HG02610 (cell line): ENCODE data around the gene NR4A1.

Source experiments
- ATAC-seq: cut with Tn5 transposase; IDR thresholded peaks from one replicate; pipeline ENCODE4 v1.9.1; 2021; ENCODE audit warnings: mild to moderate bottlenecking, moderate library complexity; ENCODE audit not compliant: unreplicated experiment

NR4A1 gene

DNA sequence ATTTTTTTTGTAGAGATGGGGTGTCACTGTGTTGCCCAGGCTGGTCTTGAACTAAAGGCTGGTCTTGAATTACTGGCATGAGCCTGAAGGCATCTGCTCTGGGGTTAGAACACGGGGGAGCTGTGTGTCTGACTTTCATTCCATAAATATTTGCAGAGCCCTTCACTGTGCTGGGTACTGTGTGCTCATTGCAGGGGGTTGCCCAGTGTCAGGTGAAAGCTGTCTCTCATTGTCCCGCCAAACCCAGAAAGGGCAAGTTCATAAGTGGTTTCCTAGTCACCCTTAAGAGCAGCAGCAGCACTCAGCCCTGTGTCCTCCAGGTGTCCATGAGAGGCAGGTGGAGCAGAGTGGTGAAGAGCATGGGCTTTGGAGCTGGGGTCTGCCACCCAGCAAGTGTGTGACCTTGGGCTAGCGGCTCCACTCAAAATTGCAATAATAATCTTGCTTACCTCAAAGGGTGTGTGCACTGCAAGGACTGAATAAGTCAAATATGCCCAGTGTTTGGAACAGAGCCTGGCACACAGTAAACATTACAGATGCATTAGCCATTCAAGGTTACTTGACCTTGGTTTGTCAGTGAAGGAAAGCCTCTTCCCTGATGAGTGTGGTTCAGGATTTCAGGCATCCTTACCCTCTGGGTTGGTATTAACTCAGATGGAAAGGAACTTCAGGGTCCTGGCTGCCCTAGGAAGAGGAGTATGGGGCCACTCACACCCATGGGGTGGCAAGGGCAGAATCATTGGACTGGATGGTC, 23.9 kb downstream of the NR4A1 start:
- no peak for ATAC-seq

GRCh38 chr12:52076811-52077210, 25.6 kb downstream of the NR4A1 start:
- no peak for ATAC-seq

DNA sequence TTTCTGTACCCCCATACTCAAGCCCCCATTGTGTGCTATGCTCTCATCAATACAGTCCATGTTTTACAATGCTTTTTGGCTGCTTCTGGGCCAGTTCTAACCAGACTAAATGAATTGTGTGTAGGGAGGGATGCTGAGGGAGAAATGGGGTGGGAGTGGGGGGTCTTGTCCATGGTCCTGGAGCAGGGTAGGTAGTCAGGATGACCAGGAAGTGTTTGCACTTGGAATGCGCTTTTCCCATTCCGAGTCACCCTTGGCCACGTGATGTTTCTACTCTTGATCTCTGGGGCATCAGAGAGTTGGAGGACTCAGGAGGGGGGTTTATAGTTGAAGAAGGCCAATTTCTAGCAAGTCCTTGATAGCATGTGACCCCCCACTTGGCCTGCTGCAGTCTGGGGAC, 27.0 kb downstream of the NR4A1 start:
- no peak for ATAC-seq

- no peak for ATAC-seq
These were observed 28.5 kb downstream of the NR4A1 start, which contains the start of gene SMIM41 for GRCh38 chr12:52079576-52080402. Gene SMIM41, plus strand, starts transcription at chr12:52079704. Its CDS starts 76 bp downstream, at chr12:52079780.

GRCh38 chr12:52080403-52081251, 29.4 kb downstream of the NR4A1 start:
- no peak for ATAC-seq

DNA sequence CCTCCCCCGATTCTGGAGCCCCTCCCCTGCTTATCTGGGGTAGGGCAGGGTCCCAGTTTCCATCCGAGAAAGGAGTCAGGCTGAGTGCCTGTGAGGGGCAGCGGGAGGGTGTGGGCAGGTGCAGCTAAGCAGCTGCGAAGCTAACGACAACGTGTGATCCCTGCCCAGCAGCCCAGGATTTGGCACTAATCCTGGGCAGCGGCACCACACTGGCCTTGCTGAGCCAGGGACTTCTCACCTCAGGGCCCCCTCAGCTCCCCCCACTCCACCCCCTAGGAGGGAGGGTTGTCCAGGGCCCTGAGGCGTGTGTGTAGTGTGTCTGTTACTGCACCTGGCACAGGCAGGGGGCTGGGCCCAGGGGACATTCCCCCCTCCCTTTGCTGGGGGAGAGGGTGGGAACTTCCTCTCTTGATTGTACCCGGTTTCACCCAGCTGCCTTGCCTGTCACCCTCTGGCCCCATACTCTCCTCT, 30.1 kb downstream of the NR4A1 start:
- ATAC-seq, result no peak

GRCh38 chr12:52082026-52082668, 30.9 kb downstream of the NR4A1 start:
- no peak for ATAC-seq

GRCh38 chr12:52082669-52082987, 31.4 kb downstream of the NR4A1 start:
- ATAC-seq, result no peak

DNA sequence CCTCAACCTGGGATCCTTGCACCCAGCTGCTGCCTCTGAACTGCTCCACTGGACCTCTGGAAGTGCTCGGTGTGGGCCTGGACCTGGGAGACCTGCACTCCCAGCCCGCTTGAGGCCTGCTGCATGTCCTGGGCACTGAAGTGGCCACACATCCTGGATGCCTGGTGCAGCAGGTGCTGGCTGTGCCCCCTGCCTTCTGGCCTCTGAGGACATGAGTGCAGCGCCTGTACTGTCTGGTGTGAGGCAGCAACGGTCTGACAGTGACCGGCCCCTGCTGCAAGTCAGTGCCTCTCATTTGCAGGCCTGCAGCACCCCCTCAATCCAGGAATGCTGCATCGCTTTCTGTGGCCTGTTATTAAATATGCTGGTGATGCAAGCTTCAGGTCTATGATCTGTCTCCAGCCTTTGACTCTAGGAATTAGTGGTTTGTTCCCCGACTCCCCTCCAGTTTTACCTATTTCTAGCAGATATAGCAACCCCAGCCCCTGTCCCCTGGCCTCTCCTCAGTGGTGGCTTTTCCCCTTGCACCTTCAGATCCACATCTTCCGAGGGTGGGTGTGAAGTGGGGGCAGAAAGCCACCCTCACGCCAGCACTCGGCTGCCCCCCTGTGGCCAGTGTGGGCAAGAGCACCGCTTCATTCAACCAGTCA, 31.9 kb downstream of the NR4A1 start:
- ATAC-seq, result no peak

- no peak for ATAC-seq
These were observed 32.4 kb downstream of the NR4A1 start for GRCh38 chr12:52083638-52083996.

DNA sequence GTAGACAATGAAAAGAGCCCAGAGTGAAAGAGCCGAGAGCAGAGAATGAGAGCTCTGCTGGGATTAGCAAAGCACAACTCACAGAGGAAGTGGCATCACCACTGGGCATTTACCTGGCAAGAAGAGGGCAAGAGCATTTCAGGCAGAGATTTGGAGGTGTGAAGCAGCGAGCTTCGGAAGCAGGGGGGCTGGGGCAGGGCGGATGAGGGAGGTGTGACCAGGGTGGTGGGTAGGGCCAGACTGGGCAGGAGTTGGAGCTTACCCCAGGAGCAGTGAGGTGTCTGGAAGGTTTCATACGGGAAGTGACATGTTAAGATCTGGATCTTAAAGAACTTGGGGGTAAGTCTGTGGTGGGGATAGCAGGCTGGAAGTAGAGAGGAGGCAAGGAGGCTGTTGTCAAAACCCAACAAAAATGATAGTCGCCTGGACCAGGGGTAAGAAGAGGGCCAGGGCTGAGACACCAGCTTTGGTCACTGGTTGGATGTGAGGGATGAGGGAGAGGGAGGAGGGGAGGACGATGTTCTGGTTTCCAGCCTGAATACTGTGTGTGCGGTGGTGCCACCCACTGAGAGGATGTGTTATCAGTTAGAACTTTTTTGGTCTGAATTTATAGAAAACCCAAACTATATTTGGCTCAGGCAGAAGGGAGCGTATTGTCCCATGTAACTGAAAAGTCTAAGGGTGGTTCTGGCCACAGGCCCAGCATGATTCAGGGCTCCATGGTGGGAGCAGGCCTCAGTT, 33.4 kb downstream of the NR4A1 start:
- ATAC-seq, result no peak

DNA sequence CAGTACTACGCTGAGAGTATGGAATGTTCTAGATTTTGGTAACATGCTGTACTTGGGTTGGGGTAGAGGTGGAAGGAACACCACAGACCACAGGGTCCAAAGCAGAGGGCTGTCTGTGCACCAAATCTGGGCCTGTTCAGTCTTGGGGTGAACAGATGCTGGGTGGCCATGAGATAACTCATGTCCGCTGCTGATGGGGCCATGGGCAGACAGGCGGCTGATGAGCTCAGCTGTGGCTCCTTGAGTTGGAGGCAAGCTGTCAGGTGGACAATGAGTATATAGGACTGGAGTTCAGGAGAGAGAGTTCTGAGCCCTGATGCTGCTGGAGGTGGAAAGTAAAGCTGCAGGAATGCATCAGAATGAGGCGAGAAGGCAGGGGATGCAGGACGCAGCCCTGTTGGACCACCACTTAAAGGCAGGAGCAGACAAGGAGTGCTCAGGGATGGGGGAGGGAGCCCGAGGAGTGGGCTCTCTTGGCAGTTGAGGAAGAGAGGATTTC, 34.5 kb downstream of the NR4A1 start:
- no peak for ATAC-seq

- no peak for ATAC-seq
These were observed 35.1 kb downstream of the NR4A1 start for GRCh38 chr12:52086366-52086765.

DNA sequence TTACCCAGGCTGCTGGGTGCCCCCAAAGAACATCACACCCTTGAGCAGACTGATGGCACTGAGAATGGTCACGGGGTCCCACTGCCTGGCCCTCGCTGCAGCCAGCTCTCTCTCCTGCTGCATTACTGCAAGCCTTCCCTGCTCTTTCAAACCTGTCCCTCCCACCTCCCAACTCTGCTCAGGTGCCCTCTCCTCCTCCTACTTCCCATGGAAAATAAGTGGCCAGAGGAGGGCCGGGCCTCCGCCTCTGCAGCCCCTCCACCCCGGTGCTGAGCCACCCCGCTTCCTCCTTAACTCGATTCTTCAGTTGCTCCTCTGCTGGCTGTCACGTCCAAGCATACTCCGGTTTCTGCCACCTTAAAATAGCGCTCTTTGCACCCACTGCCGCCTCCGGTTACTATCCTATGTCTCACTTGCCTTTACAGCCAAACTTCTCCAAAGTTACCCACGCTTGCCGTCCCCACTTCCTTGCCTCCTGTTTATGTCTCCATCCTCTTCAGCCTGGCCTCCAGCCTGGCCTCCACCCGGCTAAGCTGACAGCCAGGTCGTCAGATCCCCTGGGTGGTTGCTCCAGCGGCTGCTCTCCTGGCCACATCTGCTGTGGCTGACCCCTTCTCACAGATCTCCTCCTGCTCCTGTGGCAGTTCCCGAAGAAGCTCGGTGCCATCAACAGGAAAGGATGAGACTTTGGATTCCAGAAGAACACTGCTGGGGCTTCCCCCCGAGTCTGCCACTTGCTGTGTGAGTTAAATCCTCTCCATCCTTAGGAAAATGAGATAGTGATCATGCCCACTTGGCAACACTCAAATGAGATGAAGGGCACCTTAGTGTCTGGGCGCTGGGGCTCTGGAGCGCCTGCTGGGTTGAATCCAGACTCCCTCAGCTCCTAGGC, 35.9 kb downstream of the NR4A1 start:
- no peak for ATAC-seq

- no peak for ATAC-seq
These were observed 36.9 kb downstream of the NR4A1 start for GRCh38 chr12:52087961-52088820.

- no peak for ATAC-seq
These were observed 38.2 kb downstream of the NR4A1 start for GRCh38 chr12:52089491-52089890.

DNA sequence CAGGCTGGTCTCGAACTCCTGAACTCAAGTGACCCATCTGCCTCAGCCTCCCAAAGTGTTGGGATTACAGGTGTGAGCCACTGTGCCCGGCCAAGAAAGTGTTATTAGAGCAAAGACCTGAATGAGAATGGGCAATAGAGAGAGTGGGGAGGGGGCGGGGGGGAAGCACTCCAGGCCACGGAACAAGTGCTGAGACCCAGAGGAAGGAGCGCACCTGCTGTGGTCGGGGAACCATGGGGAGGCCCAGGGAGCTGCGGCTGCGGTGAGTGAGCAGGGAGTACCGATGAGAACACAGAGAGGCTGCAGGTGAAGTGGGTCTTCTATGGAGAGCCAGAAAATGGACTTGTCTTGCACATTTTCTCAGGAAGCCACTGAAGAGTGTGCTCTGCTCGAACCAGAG, 39.0 kb downstream of the NR4A1 start:
- ATAC-seq, result no peak

GRCh38 chr12:52091061-52091460, 39.8 kb downstream of the NR4A1 start:
- no peak for ATAC-seq
